DOHH2 (cell line): ENCODE data around the gene B3GALT5.

Source experiments
- H3F3A ChIP-seq: fragments of 200-600 bp; sonication (generic), shearing (Covaris generic); 2 replicates; pipeline ENCODE4 v1.6.0; 2016; ENCODE audit warnings: antibody characterized with exemption, mild to moderate bottlenecking; ENCODE audit not compliant: control insufficient read depth, insufficient read depth
- H3K27ac ChIP-seq: fragments of 200-600 bp; sonication (generic); 2 replicates; pipeline ENCODE4 v1.5.1; 2014; ENCODE audit warnings: low read depth, mild to moderate bottlenecking, low read length, moderate library complexity
- H3K27me3 ChIP-seq: fragments of 200-600 bp; sonication (generic); 2 replicates; pipeline ENCODE4 v1.6.1; 2014; ENCODE audit warnings: mild to moderate bottlenecking, low read length, mixed read lengths; ENCODE audit not compliant: control insufficient read depth
- H3K36me3 ChIP-seq: fragments of 200-600 bp; sonication (generic); 2 replicates; pipeline ENCODE4 v1.6.1; 2014; ENCODE audit warnings: mild to moderate bottlenecking, low read length, moderate library complexity, mixed read lengths; ENCODE audit not compliant: control insufficient read depth
- H3K4me1 ChIP-seq: fragments of 200-600 bp; sonication (generic); 2 replicates; pipeline ENCODE4 v1.6.1; 2014; ENCODE audit warnings: mild to moderate bottlenecking, low read length, mixed read lengths; ENCODE audit not compliant: control insufficient read depth
- H3K4me2 ChIP-seq: fragments of 200-600 bp; sonication (generic); 2 replicates; pipeline ENCODE4 v1.6.0; 2014; ENCODE audit warnings: mild to moderate bottlenecking, low read length, moderate library complexity
- H3K4me3 ChIP-seq: fragments of 200-600 bp; sonication (generic); 2 replicates; pipeline ENCODE4 v1.5.1; 2014; ENCODE audit warnings: mild to moderate bottlenecking, low read length, mixed read lengths
- H3K79me2 ChIP-seq: fragments of 200-600 bp; sonication (generic); 2 replicates; pipeline ENCODE4 v1.6.1; 2014; ENCODE audit warnings: mild to moderate bottlenecking, low read length, mixed read lengths; ENCODE audit not compliant: control insufficient read depth
- H3K9me2 ChIP-seq: fragments of 200-600 bp; sonication (generic); replicated peaks from 2 replicates; pipeline ENCODE4 v1.6.1; 2014; ENCODE audit warnings: mild to moderate bottlenecking, low read length, mixed read lengths; ENCODE audit not compliant: control insufficient read depth
- H3K9me3 ChIP-seq: fragments of 200-600 bp; sonication (generic); 2 replicates; pipeline ENCODE4 v1.6.1; 2014; ENCODE audit warnings: antibody characterized with exemption, low read length, mixed read lengths; ENCODE audit not compliant: control insufficient read depth, insufficient read depth
- H4K20me1 ChIP-seq: fragments of 200-600 bp; sonication (generic); 2 replicates; pipeline ENCODE4 v1.6.0; 2014; ENCODE audit warnings: low read depth, mild to moderate bottlenecking, antibody characterized with exemption, low read length, moderate library complexity; ENCODE audit not compliant: control insufficient read depth, insufficient read depth
- EZH2phosphoT487 ChIP-seq: fragments of 200-600 bp; sonication (generic); IDR thresholded peaks from 2 replicates; pipeline ENCODE4 v1.6.1; 2017; ENCODE audit warnings: borderline replicate concordance, mild to moderate bottlenecking, antibody characterized with exemption, low read length, moderate library complexity, mixed read lengths
- TF ChIP-seq, protein P1 (sequence below): fragments of 200-600 bp; sonication (generic); IDR thresholded peaks from one replicate; pipeline ENCODE4 v1.5.1; 2014; ENCODE audit warnings: antibody characterized with exemption, mild to moderate bottlenecking, low read depth, low read length; ENCODE audit not compliant: poor library complexity, severe bottlenecking

The B3GALT5 gene

DNA sequence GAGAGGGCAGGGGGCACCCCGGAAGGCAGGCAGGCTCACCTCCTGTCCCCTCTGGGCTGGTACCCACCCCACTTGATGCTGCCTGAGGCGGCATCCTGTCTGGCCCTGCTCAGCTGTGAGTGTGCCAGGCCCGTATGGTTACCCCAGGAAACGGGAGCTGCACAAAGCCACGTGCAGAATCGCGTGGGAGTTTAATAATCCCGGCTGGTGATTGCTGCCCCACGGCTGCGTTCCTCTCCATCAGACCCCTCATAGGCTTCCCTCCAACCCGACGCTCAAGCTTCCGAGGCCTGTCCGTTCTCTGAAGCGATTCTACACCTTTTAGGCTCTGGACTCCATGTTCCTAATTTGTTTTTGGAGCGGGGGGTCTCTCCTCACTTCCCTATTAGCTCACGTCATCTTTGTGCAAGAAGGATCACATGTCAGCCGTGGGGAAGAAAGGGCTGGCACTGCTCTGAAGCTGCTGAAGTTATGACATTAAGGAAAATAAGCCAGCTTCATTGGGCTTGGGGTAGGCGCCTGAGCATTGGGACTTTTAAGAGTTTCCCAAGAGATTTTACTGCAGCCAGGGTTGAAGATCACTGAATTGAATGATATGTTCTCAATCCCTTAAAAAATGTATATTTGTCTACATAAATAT, 1.1 kb upstream of the B3GALT5 start:
- Histone ChIP-seq H3K27me3 (peaks cover 2% of the 10 kb centered on the region; the same call in 1 of the 2 replicates), H3K4me1 (peaks cover 12% of the 10 kb centered on the region), H4K20me1 (no peaks in the 10 kb centered on the region), H3K9me2 (no peaks in the 10 kb centered on the region), H3K4me3 (no peak overlapping the region), H3K27ac (no peak overlapping the region), H3F3A (no peaks in the 10 kb centered on the region), H3K9me3 (no peaks in the 10 kb centered on the region), H3K79me2 (no peaks in the 10 kb centered on the region), H3K36me3 (no peaks in the 10 kb centered on the region), H3K4me2 (no peak overlapping the region)
- TF ChIP-seq EZH2phosphoT487: no peak

DNA sequence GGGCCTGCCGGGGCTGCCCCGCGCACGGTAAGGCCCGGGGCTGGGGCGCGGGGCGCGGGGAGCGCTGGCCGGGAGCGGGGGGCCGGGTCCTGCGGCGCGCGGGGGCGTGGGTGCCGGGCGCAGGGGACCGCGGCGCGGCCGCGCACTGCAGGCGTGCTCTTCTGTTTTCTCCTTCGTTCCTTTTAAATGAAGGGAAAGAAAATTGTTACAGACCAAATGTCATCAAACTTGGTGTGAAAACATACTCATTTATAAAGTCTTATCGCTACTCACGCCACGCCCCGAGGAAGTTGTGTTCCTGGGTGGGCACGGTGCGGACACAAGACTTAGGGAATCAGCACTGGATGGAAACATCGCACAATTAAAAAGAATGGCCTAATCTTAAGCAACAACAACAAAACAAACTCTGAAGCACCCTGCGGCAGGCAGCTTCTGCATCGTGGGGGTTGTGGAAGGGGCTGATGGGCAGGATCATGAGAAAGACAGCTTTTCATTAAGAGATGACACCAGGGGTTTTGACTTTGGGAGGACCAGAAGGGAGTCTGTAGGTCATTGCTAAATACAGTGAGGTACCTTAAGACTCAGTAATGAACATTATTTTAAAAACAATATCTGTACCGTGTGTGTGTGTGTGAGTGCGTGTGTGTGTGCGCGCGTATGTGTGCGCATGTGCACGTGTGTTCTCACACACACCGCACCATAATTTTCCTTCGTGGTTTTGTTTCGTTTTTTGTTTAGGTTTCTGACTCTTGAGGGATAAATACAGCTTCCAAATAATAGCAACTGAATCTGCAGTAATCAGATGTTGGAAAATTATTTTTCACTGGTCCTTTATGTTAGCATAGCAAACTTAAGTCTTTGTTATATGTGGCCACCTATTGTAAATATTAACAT, 548 bp downstream of the B3GALT5 start:
- Histone ChIP-seq H3F3A (no peaks in the 10 kb centered on the region), H3K27ac (no peak overlapping the region), H4K20me1 (no peaks in the 10 kb centered on the region), H3K4me2 (no peak overlapping the region), H3K36me3 (no peaks in the 10 kb centered on the region), H3K9me3 (no peaks in the 10 kb centered on the region), H3K4me1 (peaks cover 12% of the 10 kb centered on the region), H3K79me2 (no peaks in the 10 kb centered on the region), H3K9me2 (no peaks in the 10 kb centered on the region), H3K4me3 (no peak overlapping the region), H3K27me3 (peaks cover 2% of the 10 kb centered on the region; the same call in 1 of the 2 replicates)
- no peak for TF ChIP-seq EZH2phosphoT487
- TF ChIP-seq, protein P1, sequence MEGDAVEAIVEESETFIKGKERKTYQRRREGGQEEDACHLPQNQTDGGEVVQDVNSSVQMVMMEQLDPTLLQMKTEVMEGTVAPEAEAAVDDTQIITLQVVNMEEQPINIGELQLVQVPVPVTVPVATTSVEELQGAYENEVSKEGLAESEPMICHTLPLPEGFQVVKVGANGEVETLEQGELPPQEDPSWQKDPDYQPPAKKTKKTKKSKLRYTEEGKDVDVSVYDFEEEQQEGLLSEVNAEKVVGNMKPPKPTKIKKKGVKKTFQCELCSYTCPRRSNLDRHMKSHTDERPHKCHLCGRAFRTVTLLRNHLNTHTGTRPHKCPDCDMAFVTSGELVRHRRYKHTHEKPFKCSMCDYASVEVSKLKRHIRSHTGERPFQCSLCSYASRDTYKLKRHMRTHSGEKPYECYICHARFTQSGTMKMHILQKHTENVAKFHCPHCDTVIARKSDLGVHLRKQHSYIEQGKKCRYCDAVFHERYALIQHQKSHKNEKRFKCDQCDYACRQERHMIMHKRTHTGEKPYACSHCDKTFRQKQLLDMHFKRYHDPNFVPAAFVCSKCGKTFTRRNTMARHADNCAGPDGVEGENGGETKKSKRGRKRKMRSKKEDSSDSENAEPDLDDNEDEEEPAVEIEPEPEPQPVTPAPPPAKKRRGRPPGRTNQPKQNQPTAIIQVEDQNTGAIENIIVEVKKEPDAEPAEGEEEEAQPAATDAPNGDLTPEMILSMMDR: no peak

GRCh38 chr21:39616211-39616772, 3.6 kb downstream of the B3GALT5 start:
- Histone ChIP-seq H3K4me2 (no peak overlapping the region), H3K27ac (no peak overlapping the region), H3K9me3 (no peaks in the 10 kb centered on the region), H3K4me3 (no peak overlapping the region), H3K9me2 (no peaks in the 10 kb centered on the region), H3F3A (no peaks in the 10 kb centered on the region), H3K4me1 (peaks cover 15% of the 10 kb centered on the region), H3K36me3 (no peaks in the 10 kb centered on the region), H3K27me3 (no peaks in the 10 kb centered on the region), H4K20me1 (no peaks in the 10 kb centered on the region), H3K79me2 (no peaks in the 10 kb centered on the region)
- TF ChIP-seq EZH2phosphoT487: no peak
- TF ChIP-seq, protein P1: no peak
